Epithelial cell of esophagus (primary cell): ENCODE results near the gene NEB.
"Not testable (repeated sequence)": the region's sequence is repeated elsewhere in the genome, so short reads cannot be mapped to it uniquely, and the experiment has no call there.

Experiments used
- DNase-seq: peaks from one replicate; pipeline ENCODE4 v3.0.0; 2010; ENCODE audit warnings: low read depth
- H3K4me3 ChIP-seq: 2 replicates; pipeline ENCODE4 v1.5.1; 2011; ENCODE audit warnings: mild to moderate bottlenecking, low read length, control low read depth
- CTCF ChIP-seq: IDR thresholded peaks from 2 replicates; pipeline ENCODE4 v1.5.1; 2011; ENCODE audit warnings: low read depth, mild to moderate bottlenecking, low read length, control low read depth, inconsistent platforms; ENCODE audit not compliant: insufficient read depth; ENCODE audit errors: missing control alignments

NEB gene

GRCh38 chr2:151569167-151569566 lies 165.1 kb downstream of the NEB start:
- TF ChIP-seq CTCF, result no peak
- no peak for DNase-seq
- no peak overlapping the region for H3K4me3 ChIP-seq

DNA sequence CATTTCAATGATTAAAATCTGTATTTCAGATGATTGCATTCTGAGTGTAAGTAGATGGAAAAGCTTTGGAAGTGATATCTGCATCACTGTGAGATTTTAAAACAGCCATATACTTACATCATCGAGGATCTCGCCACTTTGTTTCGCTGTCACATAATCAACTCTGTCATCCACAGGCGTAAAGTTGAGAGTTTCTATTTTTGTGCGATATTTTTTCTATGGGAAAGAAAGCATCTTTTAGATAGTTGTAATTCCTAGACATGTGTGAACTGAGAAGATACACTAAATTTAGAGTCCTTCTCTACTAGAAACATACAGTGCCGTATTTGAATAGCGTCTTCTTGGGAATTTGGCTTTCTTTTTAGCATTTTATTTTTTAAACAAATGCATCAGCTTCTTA lies 165.8 kb downstream of the NEB start:
- no peak for TF ChIP-seq CTCF
- no peak for DNase-seq
- H3K4me3 ChIP-seq, result no peak overlapping the region

DNA sequence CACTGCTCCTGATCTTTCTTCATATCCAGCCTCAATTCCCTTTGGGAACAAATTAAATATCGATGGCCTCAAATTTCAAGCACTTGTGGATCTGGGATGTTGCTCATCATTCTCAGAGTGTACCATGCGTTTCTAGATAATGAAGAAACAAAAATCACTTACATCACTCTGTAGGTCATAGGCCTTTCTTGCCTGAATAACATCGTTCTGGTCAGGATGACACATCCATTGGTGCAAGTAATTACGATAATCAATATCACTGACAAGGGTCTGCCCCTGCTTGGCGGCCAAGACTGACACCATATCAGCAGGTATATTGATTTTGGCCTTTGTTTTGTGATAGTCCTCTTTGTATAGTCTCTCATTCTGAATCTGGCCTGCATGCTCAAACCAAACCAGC lies 167.3 kb downstream of the NEB start:
- no peak overlapping the region for H3K4me3 ChIP-seq
- TF ChIP-seq CTCF, result no peak
- DNase-seq, result no peak

DNA sequence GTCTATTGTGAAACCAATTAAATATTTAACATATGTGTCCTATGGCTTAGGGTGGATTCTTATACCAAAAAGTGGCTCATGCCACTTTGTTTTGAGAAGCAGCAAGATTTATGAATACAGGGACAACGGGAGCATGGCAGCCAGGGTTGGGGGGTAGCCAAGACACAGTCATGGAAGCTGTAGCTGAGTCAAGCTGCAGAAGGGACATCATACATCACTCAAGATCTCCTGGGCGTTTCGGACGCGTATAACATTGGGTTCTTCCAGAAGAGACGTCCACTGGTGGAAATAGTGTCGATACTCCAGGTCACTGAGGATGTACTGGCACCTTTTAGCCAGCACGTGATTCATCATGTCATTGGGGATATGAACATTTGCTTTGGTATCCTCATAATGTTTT lies 171.9 kb downstream of the NEB start:
- no peak for DNase-seq
- H3K4me3 ChIP-seq, result no peak overlapping the region
- no peak for TF ChIP-seq CTCF

GRCh38 chr2:151560289-151560688 lies 174.0 kb downstream of the NEB start:
- DNase-seq, result peak; percentile 73
- TF ChIP-seq CTCF, result no peak

DNA sequence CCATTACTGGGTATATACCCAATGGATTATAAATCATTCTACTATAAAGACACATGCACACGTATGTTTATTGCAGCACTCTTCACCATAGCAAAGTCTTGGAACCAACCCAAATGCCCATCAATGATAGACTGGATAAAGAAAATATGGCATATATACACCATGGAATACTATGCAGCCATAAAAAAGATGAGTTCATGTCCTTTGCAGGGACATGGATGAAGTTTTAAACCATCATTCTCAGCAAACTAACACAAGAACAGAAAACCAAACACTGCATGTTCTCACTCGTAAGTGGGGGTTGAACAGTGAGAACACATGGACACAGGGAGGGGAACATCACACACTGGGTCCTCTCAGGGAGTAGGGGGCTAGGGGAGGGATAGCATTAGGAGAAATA lies 174.8 kb downstream of the NEB start:
- not testable (repeated sequence) for H3K4me3 ChIP-seq, DNase-seq

More at GRCh38 chr2:151560289-151560688, 174.0 kb downstream of the NEB start:
- no peak overlapping the region for H3K4me3 ChIP-seq

GRCh38 chr2:151557883-151558282 lies 176.4 kb downstream of the NEB start:
- not testable (repeated sequence) for DNase-seq, H3K4me3 ChIP-seq

DNA sequence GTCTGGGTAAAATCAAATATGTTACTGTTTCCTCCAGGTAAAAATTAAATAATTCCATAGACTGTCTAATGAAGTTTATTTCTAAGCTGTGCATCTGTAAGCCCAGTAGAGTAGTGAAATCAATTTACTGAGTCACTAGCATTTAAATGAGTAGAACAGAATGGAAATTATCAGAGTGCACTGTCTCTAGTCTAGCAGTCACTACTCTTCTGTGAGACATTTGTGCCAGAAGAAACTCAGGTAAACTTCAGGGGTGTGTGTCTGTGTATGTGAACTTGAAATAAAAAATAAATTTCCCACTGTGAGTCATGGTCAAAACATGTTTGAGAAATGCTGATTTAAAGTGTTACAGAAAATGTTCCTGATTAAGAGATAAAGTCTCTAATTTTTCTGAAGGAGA lies 178.2 kb downstream of the NEB start:
- no peak for DNase-seq
- H3K4me3 ChIP-seq, result no peak overlapping the region
- TF ChIP-seq CTCF, result no peak
